Dermis microvascular lymphatic vessel endothelial cell (primary cell): ENCODE results near the gene APOB. TPM values are rescaled to one million over a fixed set of nuclear protein-coding genes. Genes with fewer than 3 reads are reported as not detected.
"Not testable (repeated sequence)": the region's sequence is repeated elsewhere in the genome, so short reads cannot be mapped to it uniquely, and the experiment has no call there.

Source experiments
- DNase-seq, 2 donors: peaks; one replicate each; pipeline versions ENCODE4 v3.0.0 to v3.0.0-alpha.2; 2010; ENCODE audit warnings: low read depth in 2 of 2
- total RNA-seq: library from RNA; depleted of rRNA; stranded (reverse); fragments of >200 nt; gene quantifications from 2 replicates; pipeline ENCODE4 v1.2.1, GENCODE V29; 2014

The APOB gene
- total RNA-seq, 1 donor from 2014 or later = under 0.01 TPM

DNA sequence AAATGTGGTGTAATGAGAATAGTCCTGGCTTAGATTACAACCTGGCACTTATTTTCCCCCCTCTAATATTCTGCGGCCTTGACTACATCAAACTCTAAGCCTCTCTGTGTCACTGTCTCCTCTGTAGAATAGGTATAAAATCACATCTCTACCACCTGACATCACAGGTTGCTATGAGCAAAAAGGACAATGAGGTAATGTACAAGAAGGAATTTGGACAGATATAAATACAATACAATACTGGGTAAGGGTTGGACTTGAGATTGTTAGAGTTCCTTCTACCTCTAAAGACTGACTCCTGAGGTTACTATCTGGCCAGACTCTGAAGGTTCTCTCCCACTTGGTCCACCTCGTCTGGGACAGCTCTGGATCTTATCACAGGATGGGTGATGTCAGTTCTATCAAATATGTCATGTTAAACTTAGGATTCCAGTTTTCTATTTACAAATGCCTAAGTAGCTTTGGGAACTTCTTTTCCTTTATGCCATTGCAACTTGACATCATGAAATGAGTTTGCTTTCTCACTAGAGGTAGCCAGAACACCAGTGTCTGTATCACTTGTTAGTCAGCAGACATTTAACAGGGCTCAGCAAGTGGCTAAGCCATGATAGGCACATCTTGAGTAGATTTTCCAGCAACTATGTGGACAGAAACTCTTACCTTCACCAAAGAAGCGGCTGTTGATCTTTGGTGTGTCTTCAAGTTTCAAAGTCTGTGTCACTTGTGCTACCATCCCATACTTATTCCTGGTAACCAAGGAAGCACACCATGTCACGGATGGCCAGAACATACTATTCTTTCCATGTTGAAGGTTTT lies 9.5 kb downstream of the APOB start:
- no peak for DNase-seq

DNA sequence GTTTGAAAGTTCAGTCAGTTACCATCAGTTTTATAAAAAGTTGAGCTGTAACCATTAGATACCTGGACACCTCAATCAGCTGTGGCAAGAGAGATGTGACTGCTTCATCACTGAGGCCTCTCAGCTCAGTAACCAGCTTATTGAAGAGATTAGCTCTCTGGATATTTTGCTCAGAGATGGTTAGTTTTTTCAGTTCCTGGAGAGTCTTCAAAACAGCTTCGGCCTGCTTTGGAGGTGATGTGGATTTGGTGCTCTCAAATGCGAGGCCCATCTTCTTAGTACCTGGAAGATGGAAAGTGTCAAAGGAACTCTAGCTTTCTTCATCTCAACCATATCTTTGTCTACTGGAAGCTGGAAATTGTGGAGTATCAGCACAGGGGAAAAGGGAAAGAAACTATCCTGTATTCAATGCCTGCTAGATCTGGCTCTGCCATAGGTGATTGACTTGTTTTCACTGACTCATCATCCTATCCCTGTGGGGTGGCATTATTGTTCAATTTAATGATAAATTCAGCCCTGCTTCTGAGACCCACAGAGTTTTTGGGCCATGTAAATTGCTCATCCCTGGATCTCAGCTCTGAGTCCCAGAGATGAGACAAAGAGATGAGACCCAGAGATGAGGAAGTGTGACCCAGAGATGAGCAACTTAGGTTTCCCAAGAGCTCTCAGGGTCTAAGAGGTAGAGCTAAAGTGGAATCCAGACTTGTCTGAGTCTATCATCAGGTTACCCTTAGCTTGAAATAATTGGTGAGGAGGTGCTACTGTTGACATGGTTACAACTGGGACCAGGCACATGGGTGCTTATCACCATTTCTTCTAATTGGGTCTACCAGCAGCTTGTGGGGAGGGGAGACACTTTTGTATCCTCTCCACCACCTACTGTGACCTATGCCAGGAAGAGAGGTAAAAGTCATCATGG lies 10.4 kb downstream of the APOB start:
- DNase-seq = no peak

DNA sequence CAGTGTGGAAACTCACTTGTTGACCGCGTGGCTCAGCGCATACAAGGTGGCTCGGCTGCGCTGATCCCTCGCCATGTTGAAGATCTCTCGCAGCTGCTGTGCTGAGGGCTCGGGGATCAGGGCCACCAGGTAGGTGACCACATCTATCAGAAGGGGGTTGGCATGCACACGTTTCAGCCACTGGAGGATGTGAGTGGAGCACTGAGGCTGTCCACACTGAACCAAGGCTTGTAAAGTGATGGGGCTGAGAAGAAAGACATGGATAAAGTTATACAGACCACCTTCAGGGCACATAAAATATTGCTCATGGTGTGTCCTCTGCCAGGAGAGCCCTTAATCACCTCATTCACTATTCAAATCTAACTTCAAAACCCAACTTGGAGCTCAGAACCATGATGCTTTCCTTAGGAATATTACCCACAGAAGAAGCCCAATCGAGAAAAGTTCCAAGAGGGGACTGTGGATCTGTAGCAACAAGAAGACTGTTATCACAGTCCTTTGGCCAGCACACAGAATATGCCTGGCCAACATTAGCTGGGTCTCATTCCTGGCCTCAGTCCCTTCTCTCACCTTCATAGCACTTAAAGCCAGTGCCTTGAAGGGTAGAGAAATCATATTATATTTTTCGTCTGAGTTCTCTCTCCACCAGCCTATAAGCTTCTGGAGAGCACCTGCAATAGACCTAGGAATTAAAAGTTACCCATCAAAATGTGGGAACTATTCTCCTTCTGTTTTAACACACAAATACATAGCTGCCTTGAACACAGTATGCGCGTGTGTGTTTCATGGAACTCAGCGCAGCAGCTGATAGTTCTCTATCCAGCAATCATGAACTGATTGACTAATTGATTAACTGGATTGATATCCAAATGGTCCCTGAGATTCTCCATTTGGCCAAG lies 11.3 kb downstream of the APOB start:
- no peak for DNase-seq

- no peak for DNase-seq
Observed at GRCh38 chr2:21030983-21031968, 12.6 kb downstream of the APOB start.

DNA sequence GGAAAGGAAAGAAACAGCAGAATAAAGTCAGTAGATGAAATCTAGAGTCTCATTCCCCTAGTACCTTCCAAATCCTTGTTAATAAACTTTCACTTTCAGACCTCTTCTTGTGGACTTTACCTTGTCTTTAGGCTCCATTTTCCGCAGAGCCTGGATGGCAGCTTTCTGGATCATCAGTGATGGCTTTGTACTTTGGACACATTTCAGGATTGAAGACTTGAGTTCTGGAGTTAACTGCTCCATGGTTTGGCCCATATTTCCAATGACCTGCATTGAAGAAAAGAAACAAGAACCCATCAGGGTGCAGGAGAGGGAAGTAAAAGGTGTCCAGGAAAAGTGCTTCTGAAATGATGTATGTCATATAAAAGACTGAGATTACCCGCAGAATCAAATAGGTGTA lies 14.4 kb downstream of the APOB start:
- no peak for DNase-seq

DNA sequence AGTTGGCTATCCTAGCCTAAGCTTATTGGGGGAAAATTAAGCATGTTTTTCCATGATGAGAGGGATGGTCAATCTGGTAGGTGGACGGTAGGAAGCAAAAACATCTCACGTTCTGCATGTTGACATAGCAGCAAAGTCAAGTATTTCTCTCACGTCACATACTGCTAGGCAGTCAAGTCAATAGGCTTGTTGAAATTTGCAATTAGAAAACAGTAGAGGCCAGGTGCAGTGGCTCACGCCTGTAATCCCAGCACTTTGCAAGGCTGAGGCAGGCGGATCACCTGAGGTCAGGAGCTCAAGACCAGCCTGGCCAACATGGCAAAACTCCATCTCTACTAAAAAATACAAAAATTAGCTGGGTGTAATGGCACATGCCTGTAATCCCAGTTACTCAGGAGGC lies 14.9 kb downstream of the APOB start:
- not testable (repeated sequence) for DNase-seq

GRCh38 chr2:21028021-21028947 lies 15.6 kb downstream of the APOB start:
- no peak for DNase-seq

DNA sequence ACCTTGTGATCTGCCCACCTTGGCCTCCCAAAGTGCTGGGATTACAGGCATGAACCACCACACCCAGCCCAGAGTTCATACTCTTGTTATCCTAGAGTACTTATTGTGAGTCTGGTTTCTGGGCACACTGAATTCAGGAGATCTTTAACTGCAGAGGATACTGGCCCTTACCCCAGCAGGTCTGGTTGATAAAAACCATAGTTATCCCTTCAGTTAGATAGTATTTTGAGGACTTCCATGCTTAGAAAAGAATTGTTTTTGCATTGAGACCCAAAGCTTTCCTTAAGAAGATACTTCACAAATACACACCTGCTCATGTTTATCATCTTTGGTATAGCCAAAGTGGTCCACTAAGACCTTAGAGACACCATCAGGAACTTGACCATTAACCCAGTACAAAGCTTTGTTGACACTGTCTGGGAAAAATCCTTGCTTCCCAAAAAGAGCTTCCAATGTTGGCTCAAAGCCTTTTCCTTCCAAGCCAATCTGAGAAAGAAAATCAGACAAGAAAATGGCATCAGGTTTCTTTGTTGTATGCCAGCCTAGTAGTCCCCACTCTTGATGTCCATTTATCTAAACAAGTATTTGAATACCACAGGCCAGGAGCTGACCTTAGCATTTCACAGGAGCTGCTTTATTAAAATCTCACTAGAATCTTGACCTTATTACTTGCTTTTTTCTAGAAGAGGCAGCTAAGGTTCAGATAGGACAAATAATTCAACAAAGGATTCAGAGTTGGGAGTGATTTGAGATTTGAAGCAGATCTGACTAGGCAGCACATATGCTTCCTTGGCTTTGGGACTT lies 17.2 kb downstream of the APOB start:
- DNase-seq = no peak

GRCh38 chr2:21025690-21026478 lies 18.0 kb downstream of the APOB start:
- no peak for DNase-seq

- DNase-seq = no peak
Observed at GRCh38 chr2:21024722-21025389, 19.0 kb downstream of the APOB start.

DNA sequence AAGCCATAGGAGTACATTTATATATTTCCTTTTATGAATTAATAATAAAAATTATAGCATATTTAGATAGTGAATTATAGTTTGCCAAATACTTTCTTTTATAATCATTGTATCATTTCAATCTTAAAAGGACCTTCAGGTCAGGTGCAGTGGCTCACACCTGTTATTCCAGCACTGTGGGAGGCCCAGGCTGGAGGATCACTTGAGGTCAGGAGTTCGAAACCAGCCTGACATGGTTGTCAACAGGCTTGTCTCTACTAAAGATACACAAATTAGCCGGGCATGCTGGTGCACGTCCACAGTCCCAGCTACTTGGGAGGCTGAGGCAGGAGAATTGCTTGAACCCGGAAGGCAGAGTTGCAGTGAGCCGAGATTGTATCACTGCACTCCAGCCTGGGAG lies 19.7 kb downstream of the APOB start:
- DNase-seq = no peak

GRCh38 chr2:21023419-21024181 lies 20.3 kb downstream of the APOB start:
- no peak for DNase-seq

DNA sequence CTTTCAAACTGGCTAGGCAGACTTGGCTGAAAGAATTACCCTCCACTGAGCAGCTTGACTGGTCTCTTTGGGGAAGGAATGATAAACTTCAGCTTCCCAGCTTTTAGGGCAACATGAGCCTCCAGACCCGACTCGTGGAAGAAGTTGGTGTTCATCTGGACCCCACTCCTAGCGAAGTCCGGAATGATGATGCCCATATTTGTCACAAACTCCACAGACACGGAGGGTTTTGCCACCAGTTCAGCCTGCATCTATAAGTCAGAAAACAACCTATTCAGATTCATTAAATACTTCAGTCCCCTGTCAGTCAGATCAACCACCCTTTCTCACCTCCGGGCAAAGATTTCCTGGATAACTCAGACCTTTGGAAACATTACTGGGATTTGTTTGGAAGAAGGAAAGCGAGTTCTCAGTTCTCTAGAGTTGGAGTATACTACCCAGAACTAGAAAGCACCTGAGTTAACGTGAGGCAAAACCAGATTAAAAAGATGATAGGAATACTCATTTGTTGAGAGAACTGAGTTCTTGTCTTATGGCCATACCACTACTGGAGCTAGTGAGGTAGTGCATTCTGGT lies 21.0 kb downstream of the APOB start:
- DNase-seq = no peak

- no peak for DNase-seq
Observed at GRCh38 chr2:21021430-21021829, 22.4 kb downstream of the APOB start.

- DNase-seq = no peak
Observed at GRCh38 chr2:21020668-21021288, 23.1 kb downstream of the APOB start.
